ENCODE measurements around the gene PLXNA4.

Gene PLXNA4

DNA sequence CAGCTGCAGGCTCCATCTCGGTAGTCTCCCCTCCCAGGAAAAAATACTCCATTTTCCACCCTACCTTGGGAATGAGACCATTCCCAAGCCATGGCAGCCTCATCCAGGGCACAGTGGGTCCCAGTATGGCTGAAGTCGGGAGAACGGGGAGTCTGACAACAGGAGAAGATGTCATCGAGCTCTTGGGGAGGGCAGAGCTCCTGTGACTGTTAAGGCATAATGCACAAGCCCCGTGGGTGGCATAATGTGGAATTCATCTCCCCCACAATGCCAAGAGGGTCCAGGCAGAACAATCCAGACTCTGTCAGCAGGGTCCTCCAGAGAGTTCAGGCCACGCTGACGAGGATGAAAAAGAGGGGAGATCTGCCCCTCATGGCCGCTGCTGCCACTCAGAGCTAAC lies 279.4 kb downstream of the PLXNA4 start:
- DNase-seq, result no peak

DNA sequence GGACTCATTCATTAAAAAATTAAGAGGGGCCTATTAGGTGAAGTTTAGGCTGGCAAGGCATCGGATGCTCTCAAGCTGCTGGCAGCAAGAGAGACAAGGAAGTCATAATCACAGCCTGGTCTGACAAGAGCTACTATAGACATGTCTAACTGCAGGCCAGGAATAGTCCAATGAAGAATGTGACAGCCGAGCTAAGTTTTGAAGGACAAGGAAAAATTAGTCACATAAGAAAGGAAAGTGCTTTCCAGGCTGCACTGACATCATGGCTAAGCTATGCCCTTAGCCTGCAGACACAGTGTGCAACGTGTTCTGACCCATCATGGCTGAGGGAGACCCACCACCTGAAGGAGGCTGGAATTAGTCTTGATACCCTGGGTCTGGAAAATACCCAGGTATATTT lies 281.1 kb downstream of the PLXNA4 start:
- DNase-seq, result no peak

GRCh38 chr7:132292803-132293202 lies 283.5 kb downstream of the PLXNA4 start:
- no peak for DNase-seq

DNA sequence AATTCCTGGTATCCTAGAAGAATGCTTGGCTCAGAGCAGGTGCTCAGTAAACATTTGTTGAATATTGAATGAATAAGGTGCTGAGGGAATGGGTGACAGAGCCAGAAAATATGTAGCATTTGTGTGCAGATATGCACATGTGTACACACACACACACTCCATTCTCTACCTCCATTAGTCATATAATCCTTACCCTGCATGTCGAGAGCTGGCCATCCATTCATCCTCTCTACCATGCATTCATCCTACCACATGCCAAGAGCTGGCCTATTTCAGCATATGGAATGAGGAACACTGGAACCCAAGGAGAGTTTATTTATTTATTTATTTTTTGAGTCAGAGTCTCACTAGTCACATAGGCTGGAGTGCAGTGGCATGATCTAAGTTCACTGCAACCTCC lies 284.8 kb downstream of the PLXNA4 start:
- no peak for DNase-seq

DNA sequence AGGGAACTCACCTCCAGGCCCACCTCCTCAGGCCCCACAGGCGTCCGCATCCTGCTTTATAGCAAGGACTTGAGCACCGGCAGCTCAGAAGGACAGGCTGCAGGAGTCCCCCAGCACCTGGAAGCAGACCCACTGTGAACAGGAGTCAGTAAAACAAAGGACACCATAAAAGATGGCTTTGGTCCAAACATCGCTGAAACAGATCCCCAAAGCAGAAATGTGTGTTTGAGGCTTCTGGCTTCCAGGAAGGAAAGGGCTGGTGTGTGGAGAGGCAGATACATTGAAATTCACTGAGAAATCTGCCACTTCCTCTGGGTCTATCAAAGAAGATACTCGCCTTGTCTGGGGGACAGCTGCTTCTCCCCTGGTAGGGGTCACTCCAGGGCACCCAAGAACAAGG lies 286.2 kb downstream of the PLXNA4 start:
- no peak for DNase-seq

DNA sequence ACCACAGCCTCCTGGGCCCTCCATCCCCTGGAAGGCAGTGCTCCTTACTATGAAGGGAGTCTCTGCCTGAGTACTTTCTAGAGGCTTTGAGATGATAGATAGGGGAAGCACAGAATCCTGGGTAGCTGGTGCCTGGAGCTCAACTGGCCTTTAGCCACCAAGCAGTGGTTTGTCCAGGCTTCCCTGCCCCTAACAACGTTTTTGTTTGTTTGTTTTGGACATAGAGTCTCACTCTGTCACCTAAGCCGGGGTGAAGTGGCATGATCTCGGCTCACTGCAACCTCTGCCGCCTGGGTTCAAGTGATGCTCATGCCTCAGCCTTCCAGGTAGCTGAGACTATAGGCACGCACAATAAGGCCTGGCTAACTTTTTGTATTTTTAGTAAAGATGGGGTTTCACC lies 289.4 kb downstream of the PLXNA4 start:
- DNase-seq, result no peak

- no peak for DNase-seq
Measured at GRCh38 chr7:132280335-132280734, 295.9 kb downstream of the PLXNA4 start.

GRCh38 chr7:132279718-132280117 lies 296.6 kb downstream of the PLXNA4 start:
- DNase-seq, result no peak

DNA sequence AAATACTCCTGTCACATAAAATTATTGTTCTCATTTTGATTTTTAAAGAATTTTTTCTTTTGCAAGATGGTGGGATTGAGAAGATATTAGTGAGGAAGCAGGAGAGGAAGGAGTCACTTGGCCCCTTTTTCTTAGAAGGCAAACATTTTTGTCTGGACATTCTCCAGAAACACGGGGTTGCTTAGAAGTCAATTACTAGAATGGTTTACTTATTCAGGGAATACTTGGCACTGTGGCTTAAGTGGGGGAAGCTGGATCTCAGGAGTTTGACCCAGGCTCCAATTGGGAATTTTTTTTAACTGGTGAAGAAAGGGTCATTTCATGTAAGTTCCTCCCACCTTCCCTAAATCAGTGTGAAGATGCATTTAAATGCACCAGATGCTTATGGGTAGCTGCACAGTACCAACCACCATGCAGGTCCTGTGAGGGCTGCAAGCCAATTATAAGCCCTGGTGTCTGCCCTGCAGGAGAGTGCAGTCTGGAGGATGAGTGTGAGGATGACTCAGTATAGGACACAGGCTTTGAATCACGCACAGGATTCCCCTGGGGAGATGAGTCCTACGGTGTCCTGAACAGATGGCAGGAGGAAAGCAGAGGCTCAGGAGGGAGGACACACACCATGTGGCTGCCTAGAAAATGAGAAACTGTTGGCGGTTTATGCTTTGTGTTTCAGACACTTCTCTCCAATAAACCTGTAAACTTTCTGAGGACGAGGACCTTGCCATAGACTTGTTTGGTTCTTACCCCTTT lies 299.1 kb downstream of the PLXNA4 start:
- no peak for DNase-seq

GRCh38 chr7:132276234-132276630 lies 300.0 kb downstream of the PLXNA4 start:
- DNase-seq, result no peak

DNA sequence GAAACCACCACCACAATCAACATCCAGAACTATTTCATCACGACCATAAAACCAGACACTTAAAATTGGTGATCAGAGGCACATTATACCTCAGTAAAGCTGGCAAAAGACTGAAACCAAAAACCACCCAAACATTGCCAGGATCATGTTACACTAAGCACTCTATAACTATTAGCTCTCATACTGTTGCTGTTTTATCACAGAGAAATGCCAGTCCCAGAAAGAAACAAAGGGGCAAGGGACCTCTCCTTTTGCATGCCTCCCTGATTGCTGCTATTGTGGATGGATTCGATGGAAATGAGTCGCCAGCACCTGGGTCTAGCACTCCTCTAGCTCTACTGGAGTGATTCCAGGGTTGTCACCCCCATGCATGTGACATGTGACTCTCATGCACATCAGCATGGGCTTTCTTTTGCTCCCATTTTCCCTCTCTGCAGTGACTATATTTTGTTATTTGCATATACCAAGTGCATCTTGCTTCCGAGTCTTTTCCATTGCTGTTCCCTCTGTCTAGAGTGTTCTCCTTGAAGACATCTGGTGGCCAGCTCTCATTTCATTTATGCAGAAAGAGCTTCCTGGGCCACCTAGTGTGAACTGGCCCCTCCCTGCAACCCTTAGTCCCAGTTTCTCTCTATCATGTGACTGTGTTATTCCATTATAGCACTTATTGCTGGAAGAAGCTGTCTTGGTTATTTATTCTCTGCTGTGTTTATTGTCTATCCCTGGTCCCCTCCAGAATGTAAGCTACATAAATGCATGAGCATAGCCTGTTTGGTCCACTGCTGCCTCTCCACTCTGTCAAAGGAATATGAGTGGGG lies 300.6 kb downstream of the PLXNA4 start:
- DNase-seq, result no peak

DNA sequence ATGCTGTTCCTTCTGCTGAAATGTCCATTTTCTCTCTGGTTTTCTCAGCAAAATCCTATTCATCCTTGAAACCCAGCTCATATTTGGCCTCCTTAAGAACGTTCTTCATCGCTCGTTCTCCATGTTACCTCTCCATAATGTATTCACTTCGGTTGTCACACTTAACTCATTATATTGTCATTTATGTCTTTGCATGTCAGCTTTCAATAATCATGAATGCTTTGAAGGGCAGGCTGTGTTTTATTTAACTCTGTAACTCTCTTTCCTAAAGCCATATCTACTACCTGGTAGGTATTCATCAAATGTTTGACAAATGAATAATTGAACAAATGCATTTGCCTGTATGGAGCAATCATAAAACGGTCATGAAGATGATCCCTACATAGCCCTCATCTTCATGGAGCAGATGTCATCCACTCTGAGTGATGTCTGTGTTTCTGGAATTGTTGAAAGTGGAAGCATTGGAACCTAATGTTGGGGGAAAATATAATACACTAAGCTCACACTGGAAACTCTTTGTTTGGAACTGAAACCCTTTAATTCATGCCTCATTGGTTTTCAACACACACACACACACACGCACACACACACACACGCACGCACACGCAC lies 303.4 kb downstream of the PLXNA4 start:
- DNase-seq, result no peak

GRCh38 chr7:132270517-132270916 lies 305.8 kb downstream of the PLXNA4 start:
- peak in 1 of 5 experiments; percentile 5 for DNase-seq

DNA sequence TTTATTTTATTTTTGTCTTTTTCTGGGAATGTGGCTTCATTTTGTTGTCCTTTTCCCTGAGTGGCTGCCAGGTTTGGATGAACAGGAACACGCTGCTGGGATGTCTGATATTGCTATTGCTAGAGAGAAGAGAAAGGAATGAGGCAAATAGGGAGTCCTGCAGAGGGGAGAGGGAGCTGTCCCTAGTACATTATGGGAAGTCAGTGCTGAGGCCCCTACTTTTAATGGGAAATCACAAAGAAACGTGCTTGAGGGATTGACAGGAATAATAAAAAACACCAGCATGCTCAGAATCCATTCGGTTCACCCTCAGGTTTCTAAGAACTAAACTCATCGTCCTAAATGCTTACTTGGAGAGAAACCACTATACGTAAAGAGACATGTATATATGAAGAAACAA lies 306.6 kb downstream of the PLXNA4 start:
- no peak for DNase-seq

GRCh38 chr7:132263151-132263550 lies 313.1 kb downstream of the PLXNA4 start:
- no peak for DNase-seq

GRCh38 chr7:132262160-132262470 lies 314.2 kb downstream of the PLXNA4 start:
- no peak for DNase-seq

DNA sequence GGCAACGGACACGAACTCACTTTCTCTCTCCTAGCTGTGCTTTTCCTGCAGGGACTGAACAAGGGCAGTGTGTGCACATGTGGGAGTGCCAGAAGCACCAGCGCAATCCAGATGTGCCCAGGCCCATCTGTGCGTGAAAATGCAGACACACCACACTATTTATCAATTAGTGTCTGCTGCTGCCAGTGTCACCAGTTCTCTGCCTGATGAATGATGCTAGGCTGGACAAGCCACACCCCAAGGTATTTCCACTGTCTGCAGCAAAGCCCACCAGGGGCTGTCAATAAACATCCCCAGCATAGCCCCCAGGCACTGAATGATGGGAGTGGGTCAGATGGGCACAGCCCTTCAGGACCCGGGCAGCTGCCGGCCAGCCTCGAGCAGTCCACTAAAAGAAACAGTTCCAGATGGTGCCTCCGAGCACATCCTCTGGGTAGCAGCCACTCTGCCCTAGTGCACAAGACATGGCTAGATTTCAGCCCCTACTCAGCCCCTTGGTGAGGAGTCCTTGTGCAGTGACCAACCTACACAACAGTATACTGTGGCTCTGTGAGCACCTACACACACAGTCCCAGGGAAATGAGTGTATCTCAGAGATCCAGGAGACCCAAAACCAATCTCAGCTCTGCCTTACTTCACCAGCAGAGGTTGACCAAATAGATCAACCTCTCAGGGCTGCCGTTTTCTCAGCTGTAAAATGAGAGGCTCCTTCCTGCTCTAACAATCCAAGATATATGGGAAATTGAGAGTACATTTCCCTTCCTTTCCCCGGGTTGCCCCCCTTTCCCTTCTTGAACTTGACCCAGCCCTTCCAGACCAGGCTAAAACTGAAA lies 314.7 kb downstream of the PLXNA4 start:
- no peak for DNase-seq

GRCh38 chr7:132258231-132258630 lies 318.0 kb downstream of the PLXNA4 start:
- DNase-seq, result no peak

GRCh38 chr7:132257253-132257652 lies 319.0 kb downstream of the PLXNA4 start:
- no peak for DNase-seq

- peak in 1 of 5 experiments; percentile 4 for DNase-seq
Measured at GRCh38 chr7:132256721-132257212, 319.5 kb downstream of the PLXNA4 start.

DNA sequence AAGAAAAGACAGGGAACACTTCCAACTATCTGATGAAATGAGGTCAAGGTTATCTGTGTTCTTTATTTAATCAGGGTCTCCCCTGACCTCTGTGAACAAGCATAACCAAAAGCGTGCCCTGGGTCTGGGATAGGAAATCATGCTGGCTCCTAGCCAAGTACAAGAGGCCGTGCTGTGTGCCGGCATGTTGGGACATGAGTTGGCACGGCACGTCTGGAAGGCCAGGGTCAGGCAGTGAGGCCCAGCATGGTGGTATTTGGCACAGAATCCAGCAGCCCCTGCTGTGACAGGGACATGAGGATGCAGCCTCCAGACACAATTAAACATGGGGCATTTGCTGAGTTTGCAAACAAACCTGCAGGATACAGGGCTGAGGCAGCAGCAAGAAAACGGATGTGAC lies 320.4 kb downstream of the PLXNA4 start:
- no peak for DNase-seq

DNA sequence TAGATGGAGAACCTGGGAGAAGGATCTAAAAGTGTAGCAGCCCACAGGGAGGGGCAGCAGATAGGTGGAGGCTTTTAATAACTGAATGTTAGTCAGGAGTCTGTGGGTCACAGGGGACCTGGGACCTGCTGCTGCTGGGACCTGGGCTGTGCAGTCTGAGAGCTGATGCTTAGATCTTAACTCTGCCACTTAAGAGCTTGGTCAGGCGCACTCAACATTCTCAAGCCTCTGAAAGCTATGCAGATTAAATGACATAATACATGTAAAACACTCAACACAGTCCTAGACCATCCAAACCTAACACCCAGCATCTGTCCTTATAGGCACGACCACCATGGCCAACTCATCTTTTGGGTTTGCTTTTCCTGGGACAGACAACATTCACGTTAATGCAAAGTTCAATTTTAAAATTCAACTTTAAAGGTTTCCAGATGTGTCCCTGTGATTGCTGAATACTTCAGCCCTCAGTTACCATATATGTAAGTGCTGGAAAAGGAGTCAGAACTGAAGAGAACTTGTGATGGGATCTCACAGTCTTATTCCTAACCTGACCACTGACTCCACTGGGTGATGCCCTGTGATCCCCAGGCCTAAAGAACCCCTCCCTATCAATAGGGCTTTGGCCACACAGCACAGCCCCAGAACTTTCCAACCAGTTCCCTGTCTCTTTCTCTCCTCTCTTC lies 321.0 kb downstream of the PLXNA4 start:
- no peak for DNase-seq
